B cell (primary cell): ENCODE results near the gene SPOCK1. TPM values are rescaled to one million over a fixed set of nuclear protein-coding genes. Genes with fewer than 3 reads are reported as not detected.

Experiments used
- ATAC-seq: fragments of 200-7000 bp; cut with Tn5 transposase; one replicate; pipeline ENCODE4 v1.10.0; 2021; ENCODE audit warnings: low read depth, mild to moderate bottlenecking, moderate number of reproducible peaks, moderate library complexity
- CTCF ChIA-PET: fragments of 350-600 bp; sonication (Branson Sonifier 250); formaldehyde crosslinking; loops from one replicate; lab custom pipeline; 2021; ENCODE audit warnings: antibody characterized with exemption, inconsistent platforms; lab: Charles Lee
- POLR2A ChIA-PET: fragments of 350-600 bp; sonication (Branson Sonifier 250); formaldehyde crosslinking; loops from one replicate; lab custom pipeline; 2021; ENCODE audit warnings: antibody characterized with exemption; lab: Charles Lee
- DNase-seq: peaks from one replicate; pipeline ENCODE4 v3.0.0; 2013
- H2AFZ ChIP-seq: 2 replicates; pipeline ENCODE4 v1.6.1; 2012; ENCODE audit warnings: mild to moderate bottlenecking, low read depth, low read length; ENCODE audit not compliant: insufficient read depth, poor library complexity, severe bottlenecking
- H3K27ac ChIP-seq, 2 donors: 1 replicate in 1 of 2; 2 replicates in 1 of 2; pipeline ENCODE4 v1.5.1; 2012 to 2013; ENCODE audit warnings: low read length in 2 of 2, mild to moderate bottlenecking in 2 of 2, moderate library complexity in 1 of 2
- H3K27me3 ChIP-seq, 4 experiments: fragments of 200-600 bp in 1 of 4; sonication (generic) in 1 of 4; replicated peaks in 1 of 4; 1 replicate in 2 of 4; 2 replicates in 2 of 4; pipeline versions ENCODE4 v1.6.1 to v1.7.0; 2013 to 2016; ENCODE audit warnings: low read length in 3 of 4, mild to moderate bottlenecking in 2 of 4, mixed read lengths in 1 of 4, moderate library complexity in 1 of 4; ENCODE audit not compliant: insufficient read depth in 4 of 4, control insufficient read depth in 3 of 4; ENCODE audit errors: control extremely low read depth in 1 of 4
- H3K36me3 ChIP-seq, 2 experiments: replicated peaks in 1 of 2; 1 replicate in 1 of 2; 2 replicates in 1 of 2; pipeline versions ENCODE4 v1.6.1 to v1.7.1; 2013; ENCODE audit warnings: low read length in 1 of 2; ENCODE audit not compliant: insufficient read depth in 2 of 2, control insufficient read depth in 1 of 2; ENCODE audit errors: control extremely low read depth in 1 of 2, extremely low read depth in 1 of 2
- H3K4me1 ChIP-seq, 2 donors: fragments of 200-600 bp in 1 of 2; sonication (generic) in 1 of 2; 1 replicate in 1 of 2; 2 replicates in 1 of 2; pipeline versions ENCODE4 v1.5.1 to v1.6.1; 2013 to 2017; ENCODE audit warnings: low read length in 2 of 2; ENCODE audit not compliant: control insufficient read depth in 2 of 2, insufficient read depth in 2 of 2
- H3K4me2 ChIP-seq: replicated peaks from 2 replicates; pipeline ENCODE3; 2012; ENCODE audit warnings: mild to moderate bottlenecking, low read depth, low read length; ENCODE audit not compliant: poor library complexity, severe bottlenecking
- H3K4me3 ChIP-seq, 5 experiments: fragments of 200-600 bp in 1 of 5; sonication (generic) in 1 of 5; 1 replicate in 3 of 5; 2 replicates in 2 of 5; pipeline versions ENCODE4 v1.5.1 to v1.7.0; 2011 to 2016; ENCODE audit warnings: low read length in 4 of 5, mild to moderate bottlenecking in 4 of 5, low read depth in 2 of 5, control low read depth in 1 of 5, moderate library complexity in 1 of 5; ENCODE audit not compliant: insufficient read depth in 1 of 5; ENCODE audit errors: control extremely low read depth in 1 of 5, extremely low read depth in 1 of 5
- H3K79me2 ChIP-seq: fragments of 200-600 bp; sonication (generic); one replicate; pipeline ENCODE4 v1.6.0; 2016; ENCODE audit warnings: low read length; ENCODE audit not compliant: control insufficient read depth, insufficient read depth
- H3K9ac ChIP-seq: fragments of 200-600 bp; sonication (generic); 2 replicates; pipeline ENCODE4 v1.6.1; 2017; ENCODE audit warnings: mild to moderate bottlenecking, low read length, moderate library complexity
- H3K9me3 ChIP-seq, 3 donors: one replicate each; pipeline versions ENCODE4 v1.6.1 to v1.7.1; 2013; ENCODE audit warnings: low read length in 2 of 3; ENCODE audit not compliant: control insufficient read depth in 2 of 3, insufficient read depth in 1 of 3; ENCODE audit errors: control extremely low read depth in 1 of 3
- H4K20me1 ChIP-seq: 2 replicates; pipeline ENCODE4 v1.6.0; 2012; ENCODE audit warnings: mild to moderate bottlenecking, low read length; ENCODE audit not compliant: insufficient read depth, control insufficient read depth, poor library complexity, severe bottlenecking
- H3K27ac Mint-ChIP-seq: one replicate; pipeline ENCODE4 v1.8.0; 2021; ENCODE audit warnings: mixed read lengths
- H3K27me3 Mint-ChIP-seq: one replicate; pipeline ENCODE4 v1.8.0; 2021; ENCODE audit warnings: mixed read lengths
- H3K4me1 Mint-ChIP-seq: one replicate; pipeline ENCODE4 v1.8.0; 2021; ENCODE audit warnings: mixed read lengths
- H3K4me3 Mint-ChIP-seq: one replicate; pipeline ENCODE4 v1.8.0; 2021; ENCODE audit warnings: mixed read lengths
- H3K9me3 Mint-ChIP-seq: one replicate; pipeline ENCODE4 v1.8.0; 2022; ENCODE audit warnings: mixed read lengths; ENCODE audit not compliant: insufficient read depth
- CTCF ChIP-seq: fragments of 200-600 bp; IDR thresholded peaks from one replicate; pipeline ENCODE4 v1.8.0; 2022; ENCODE audit warnings: antibody characterized with exemption, mild to moderate bottlenecking
- EZH2 ChIP-seq: IDR thresholded peaks from 2 replicates; pipeline ENCODE4 v1.6.1; 2012; ENCODE audit warnings: borderline replicate concordance, low read depth, mild to moderate bottlenecking, moderate library complexity, low read length; ENCODE audit not compliant: insufficient read depth, poor library complexity, severe bottlenecking
- WGBS: methylation state at CpG from one replicate; pipeline ENCODE4 v1.1.5; 2013; ENCODE audit warnings: missing lambda C conversion rate; ENCODE audit not compliant: insufficient coverage; 5-methylcytosine and 5-hydroxymethylcytosine counted together
- intact Hi-C: fragments of 100-400 bp; cut with micrococcal nuclease; formaldehyde crosslinking; loops from one replicate; pipeline ENCODE4 v1.10.0; 2022
- polyA plus RNA-seq: library from polyadenylated mRNA; depleted of rRNA; stranded (reverse); fragments of >200 nt; gene quantifications from 2 replicates; pipeline ENCODE4 v1.2.3, GENCODE V29; 2012
- total RNA-seq, 2 donors: library from RNA; stranded (reverse); fragments of 120-200 nt in 1 of 2; gene quantifications; 1 replicate in 1 of 2; 2 replicates in 1 of 2; pipeline versions ENCODE4 v1.2.3 to v1.2.4, GENCODE V29; 2013 to 2022

Gene SPOCK1
- total and polyA plus RNA-seq, 2 donors (not counting 1 experiment from before 2014, with no cell fraction given) = not detected

GRCh38 chr5:137439645-137440044 lies 59.5 kb downstream of the SPOCK1 start:
- Histone ChIP-seq H3K4me2 (no peak overlapping the region), H3K4me1 (no peaks in the 10 kb centered on the region), H3K27ac (no peak overlapping the region), H2AFZ (no peak overlapping the region), H3K79me2 (no peaks in the 10 kb centered on the region), H3K9me3 (no peaks in the 10 kb centered on the region), H3K27me3 (no peaks in the 10 kb centered on the region), H3K4me3 (no peak overlapping the region), H3K9ac (no peak overlapping the region), H3K36me3 (no peaks in the 10 kb centered on the region), H4K20me1 (no peaks in the 10 kb centered on the region)
- Mint-ChIP-seq H3K4me3 (no peak overlapping the region), H3K9me3 (no peaks in the 10 kb centered on the region), H3K4me1 (no peaks in the 10 kb centered on the region), H3K27me3 (peaks cover 8% of the 10 kb centered on the region), H3K27ac (no peak overlapping the region)
- POLR2A ChIA-PET = no interaction called here
- TF ChIP-seq CTCF = no peak
- no peak for TF ChIP-seq EZH2
- intact Hi-C loops = no loop called here
- ATAC-seq (no peak), DNase-seq (no peak)
- WGBS = no CpG with 5 or more reads among the region's 3 CpGs
- CTCF ChIA-PET = no interaction called here

- Histone ChIP-seq H3K36me3 (no peaks in the 10 kb centered on the region), H3K27me3 (no peaks in the 10 kb centered on the region), H4K20me1 (no peaks in the 10 kb centered on the region), H3K4me1 (no peaks in the 10 kb centered on the region), H3K27ac (no peak overlapping the region), H3K4me2 (no peak overlapping the region), H3K4me3 (no peak overlapping the region), H3K9ac (no peak overlapping the region), H3K9me3 (no peaks in the 10 kb centered on the region), H2AFZ (no peak overlapping the region), H3K79me2 (no peaks in the 10 kb centered on the region)
- DNase-seq (no peak), ATAC-seq (no peak)
- Mint-ChIP-seq H3K27ac (no peak overlapping the region), H3K27me3 (peaks cover 3% of the 10 kb centered on the region), H3K4me3 (no peak overlapping the region), H3K4me1 (no peaks in the 10 kb centered on the region), H3K9me3 (no peaks in the 10 kb centered on the region)
- ChIA-PET CTCF (no interaction called here), POLR2A (no interaction called here)
- intact Hi-C loops = no loop called here
- 83% methylated on average over 1 of the region's 2 CpGs for WGBS
- TF ChIP-seq EZH2 (no peak), CTCF (no peak)
Measured at GRCh38 chr5:137438932-137439331, 60.2 kb downstream of the SPOCK1 start.
